GM12875 (cell line): ENCODE data around the gene TIMM17B.
A peak's percentile ranks its signal among the peaks of the same experiment; 100 is the strongest.

Experiments used
- H3K4me3 ChIP-seq: one replicate; pipeline ENCODE4 v1.5.1; 2011; ENCODE audit warnings: low read depth, low read length, control low read depth
- CTCF ChIP-seq: IDR thresholded peaks from 2 replicates; pipeline ENCODE4 v1.5.1; 2011; ENCODE audit warnings: low read depth, mild to moderate bottlenecking, control low read depth, inconsistent platforms, low read length, moderate library complexity, borderline replicate concordance; ENCODE audit not compliant: insufficient read depth

TIMM17B gene

GRCh38 chrX:48918643-48919340, 21.2 kb upstream of the TIMM17B start, which contains the start of gene PIM2:
PIM2 (minus strand) TSS chrX:48919024; CDS start chrX:48918834, 190 bp downstream.
- TF ChIP-seq CTCF: no peak
- H3K4me3 ChIP-seq: peak within 1 kb of the TSS; percentile 60

- no peak for TF ChIP-seq CTCF
- peak overlapping the region; percentile 60 for H3K4me3 ChIP-seq
Observed at GRCh38 chrX:48918301-48918642, 20.7 kb upstream of the TIMM17B start.

- H3K4me3 ChIP-seq: peak overlapping the region; percentile 60
- TF ChIP-seq CTCF: peak; percentile 90
Observed at GRCh38 chrX:48917139-48918001, 19.8 kb upstream of the TIMM17B start.

- no peak overlapping the region for H3K4me3 ChIP-seq
- TF ChIP-seq CTCF: no peak
Observed at GRCh38 chrX:48914593-48915493, 17.3 kb upstream of the TIMM17B start.

- H3K4me3 ChIP-seq: no peak overlapping the region
- no peak for TF ChIP-seq CTCF
Observed at GRCh38 chrX:48913605-48914366, 16.2 kb upstream of the TIMM17B start.

GRCh38 chrX:48911412-48912182, 14.0 kb upstream of the TIMM17B start, which contains the start of gene SLC35A2:
SLC35A2 (minus strand) TSS chrX:48911646; CDS start chrX:48911636, 10 bp downstream.
- no peak for TF ChIP-seq CTCF
- peak within 1 kb of the TSS; percentile 74 for H3K4me3 ChIP-seq
